Measurements from ENCODE around the gene CTR9. TPM values are rescaled to one million over a fixed set of nuclear protein-coding genes. Genes with fewer than 3 reads are reported as not detected.

Gene CTR9
- total and polyA plus RNA-seq, 2 of the 8 experiments (the other 6 are each of a cell fraction or from before 2014, with no cell fraction given), result 6.1 to 37.7 TPM

DNA sequence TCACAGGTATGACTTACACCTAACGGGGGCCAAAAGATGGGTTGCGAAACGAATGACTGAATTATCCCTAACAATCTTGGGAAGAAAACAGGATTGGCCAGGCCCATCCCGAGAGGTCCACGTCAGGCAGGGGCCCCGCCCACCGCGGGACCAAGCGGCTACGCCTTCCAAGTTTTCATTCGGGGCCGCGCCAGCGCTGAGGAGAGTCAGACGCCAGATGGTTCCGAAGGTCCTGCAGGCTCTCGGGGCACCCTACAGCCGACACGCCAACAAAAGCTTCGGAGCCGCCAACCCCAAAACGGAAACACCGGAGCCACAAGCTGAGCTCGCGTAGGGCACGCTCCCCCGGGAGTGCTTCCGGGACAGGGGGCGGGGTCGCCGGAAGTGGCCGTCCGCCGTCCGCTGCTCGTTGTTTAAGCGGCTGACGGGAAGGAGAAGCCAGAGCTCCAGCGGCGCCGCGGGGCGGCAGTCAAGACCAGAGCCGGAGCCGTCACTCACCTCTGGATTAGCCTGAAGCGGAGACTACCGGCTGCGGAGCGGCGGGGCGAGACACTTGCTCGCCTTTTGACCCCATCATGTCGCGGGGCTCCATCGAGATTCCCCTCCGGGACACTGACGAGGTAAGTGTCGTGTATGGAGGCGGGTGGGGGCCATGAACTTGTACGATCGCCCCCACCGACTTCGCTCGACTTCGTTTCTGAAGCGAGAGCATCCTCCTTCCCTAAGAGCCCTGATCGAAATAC is at the start of gene CTR9 (continued):
- TF ChIP-seq RBBP5 (IDR thresholded peaks at IDR 0.05; ENCODE audit: borderline replicate concordance, low read depth, low read length) (no peak; the same call in none of the 2 replicates), TAF7 (optimal IDR thresholded peaks at IDR 0.05; ENCODE audit: borderline replicate concordance, low read depth, low read length) (peak; percentile 58), SP2 (IDR thresholded peaks at IDR 0.05; ENCODE audit: low read length) (no peak), CREB1 (IDR thresholded peaks at IDR 0.05) (peak; percentile 48), GTF2F1 (IDR thresholded peaks at IDR 0.05; ENCODE audit: borderline replicate concordance, low read depth, low read length) (no peak), CEBPB (IDR thresholded peaks at IDR 0.05; ENCODE audit: low read depth, low read length) (peak; percentile 97), SAP30 (IDR thresholded peaks at IDR 0.05; ENCODE audit: insufficient read depth, insufficient replicate concordance, low read length) (peak; percentile 95), NRF1 (IDR thresholded peaks at IDR 0.05; ENCODE audit: low read depth, low read length) (no peak), JUND (IDR thresholded peaks at IDR 0.05; ENCODE audit: low read length) (no peak), NANOG (IDR thresholded peaks at IDR 0.05; ENCODE audit: insufficient read depth, low read depth, low read length, poor library complexity, severe bottlenecking) (peak; percentile 27), KDM1A (IDR thresholded peaks at IDR 0.05; ENCODE audit: borderline replicate concordance, low read length) (no peak; the same call in 1 of the 2 replicates), JUN (IDR thresholded peaks at IDR 0.05; ENCODE audit: low read depth, low read length) (no peak), TAF1 (IDR thresholded peaks at IDR 0.05; ENCODE audit: low read depth, low read length) (peak; percentile 93), RXRA (IDR thresholded peaks at IDR 0.05; ENCODE audit: insufficient read depth, low read depth, low read length) (no peak), PHF8 (conservative IDR thresholded peaks at IDR 0.05; ENCODE audit: low read depth, low read length) (peak; percentile 91)

Measured in H1 (cell line).